Caki2 (cell line): ENCODE results near the gene FEM1A. TPM values are rescaled to one million over a fixed set of nuclear protein-coding genes. Genes with fewer than 3 reads are reported as not detected.
"Not testable (repeated sequence)": the region's sequence is repeated elsewhere in the genome, so short reads cannot be mapped to it uniquely, and the experiment has no call there.

ENCODE experiments used
- DNase-seq: peaks from one replicate; pipeline ENCODE4 v3.0.0-alpha.2; 2015; ENCODE audit warnings: low read depth
- in situ Hi-C: cut with HindIII; loops from 2 replicates; pipeline ENCODE4 v1.10.0; 2016; ENCODE audit warnings: low sequenced_read_pairs, low pct_unique_long_range_greater_than_20kb, mixed read lengths
- total RNA-seq: library from RNA; depleted of rRNA; stranded (reverse); fragments of >200 nt; shearing (Covaris generic); gene quantifications from 2 replicates; pipeline ENCODE4 v1.2.3, GENCODE V29; 2014; ENCODE audit warnings: low replicate concordance; rRNA removed

FEM1A gene
- total RNA-seq, result 10.5 and 13.3 TPM in 2 replicates

GRCh38 chr19:4791183-4792018 is at the start of gene FEM1A:
Gene FEM1A (plus strand): TSS chr19:4791734. CDS start chr19:4791855, 121 bp downstream.
- DNase-seq, result peak; percentile 100
- in situ Hi-C loops, result no loop called here

- DNase-seq, result no peak
- in situ Hi-C loops, result no loop called here
Observed at GRCh38 chr19:4742723-4743646, 48.5 kb upstream of the FEM1A start.

GRCh38 chr19:4744451-4745174 is 46.9 kb upstream of the FEM1A start:
- in situ Hi-C loops, result no loop called here
- no peak for DNase-seq

- DNase-seq, in situ Hi-C loops: not testable (repeated sequence)
Observed at GRCh38 chr19:4745175-4745574, 46.4 kb upstream of the FEM1A start.

GRCh38 chr19:4745986-4746385 is 45.5 kb upstream of the FEM1A start:
- in situ Hi-C loops, result no loop called here
- DNase-seq, result no peak

- in situ Hi-C loops, result no loop called here
- DNase-seq, result no peak
Observed at GRCh38 chr19:4748185-4748584, 43.3 kb upstream of the FEM1A start.

- in situ Hi-C loops, result no loop called here
- DNase-seq, result no peak
Observed at GRCh38 chr19:4748589-4748988, 42.9 kb upstream of the FEM1A start.

- in situ Hi-C loops, result no loop called here
- no peak for DNase-seq
Observed at GRCh38 chr19:4749870-4750590, 41.5 kb upstream of the FEM1A start.

GRCh38 chr19:4754248-4754647 is 37.3 kb upstream of the FEM1A start:
- DNase-seq, result no peak
- in situ Hi-C loops, result no loop called here

GRCh38 chr19:4755459-4755858 is 36.1 kb upstream of the FEM1A start:
- in situ Hi-C loops, result no loop called here
- no peak for DNase-seq

- in situ Hi-C loops, result no loop called here
- no peak for DNase-seq
Observed at GRCh38 chr19:4758082-4758481, 33.5 kb upstream of the FEM1A start.

- in situ Hi-C loops, result no loop called here
- DNase-seq, result no peak
Observed at GRCh38 chr19:4758659-4759058, 32.9 kb upstream of the FEM1A start.

GRCh38 chr19:4759388-4760284 is 31.9 kb upstream of the FEM1A start:
- DNase-seq, result peak; percentile 87
- in situ Hi-C loops, result no loop called here

- DNase-seq, result no peak
- in situ Hi-C loops, result no loop called here
Observed at GRCh38 chr19:4760285-4760650, 31.3 kb upstream of the FEM1A start.

- in situ Hi-C loops, result no loop called here
- DNase-seq, result no peak
Observed at GRCh38 chr19:4763021-4763420, 28.5 kb upstream of the FEM1A start.

GRCh38 chr19:4764393-4764660 is 27.2 kb upstream of the FEM1A start:
- in situ Hi-C loops, result no loop called here

More at GRCh38 chr19:4764393-4764660, 27.2 kb upstream of the FEM1A start:
- no peak for DNase-seq
